ENCODE measurements around the gene ACTN2. TPM values are rescaled to one million over a fixed set of nuclear protein-coding genes. Genes with fewer than 3 reads are reported as not detected.

The ACTN2 gene
- total RNA-seq, 1 donor from 2014 or later, result not detected

GRCh38 chr1:236689713-236690569 lies 3.6 kb downstream of the ACTN2 start:
- no peak for ATAC-seq

GRCh38 chr1:236691348-236691747 lies 5.0 kb downstream of the ACTN2 start:
- ATAC-seq (no peak), DNase-seq (ENCODE audit: low spot score) (no peak)

More at GRCh38 chr1:236689713-236690569, 3.6 kb downstream of the ACTN2 start:
- no peak for DNase-seq (ENCODE audit: low spot score)

- ATAC-seq (no peak), DNase-seq (ENCODE audit: low spot score) (no peak)
These were observed 5.8 kb downstream of the ACTN2 start for GRCh38 chr1:236692128-236692527.

- ATAC-seq (no peak), DNase-seq (ENCODE audit: low spot score) (no peak)
These were observed 6.4 kb downstream of the ACTN2 start for GRCh38 chr1:236692742-236693141.

- DNase-seq (ENCODE audit: low spot score) (no peak), ATAC-seq (no peak)
These were observed 13.1 kb downstream of the ACTN2 start for GRCh38 chr1:236699366-236699765.

GRCh38 chr1:236700903-236701302 lies 14.6 kb downstream of the ACTN2 start:
- ATAC-seq, result no peak

GRCh38 chr1:236701782-236702181 lies 15.5 kb downstream of the ACTN2 start:
- ATAC-seq (no peak), DNase-seq (ENCODE audit: low spot score) (no peak)

More at GRCh38 chr1:236700903-236701302, 14.6 kb downstream of the ACTN2 start:
- no peak for DNase-seq (ENCODE audit: low spot score)

GRCh38 chr1:236702791-236703394 lies 16.6 kb downstream of the ACTN2 start:
- no peak for ATAC-seq
- no peak for DNase-seq (ENCODE audit: low spot score)

- ATAC-seq (no peak), DNase-seq (ENCODE audit: low spot score) (no peak)
These were observed 19.5 kb downstream of the ACTN2 start for GRCh38 chr1:236705771-236706170.

GRCh38 chr1:236706183-236706582 lies 19.9 kb downstream of the ACTN2 start:
- no peak for ATAC-seq
- no peak for DNase-seq (ENCODE audit: low spot score)

- no peak for DNase-seq (ENCODE audit: low spot score)
- no peak for ATAC-seq
These were observed 24.1 kb downstream of the ACTN2 start for GRCh38 chr1:236710328-236710892.

GRCh38 chr1:236716160-236716559 lies 29.9 kb downstream of the ACTN2 start:
- ATAC-seq, result no peak
- DNase-seq (ENCODE audit: low spot score), result no peak

GRCh38 chr1:236717811-236718210 lies 31.5 kb downstream of the ACTN2 start:
- ATAC-seq (no peak), DNase-seq (ENCODE audit: low spot score) (no peak)

GRCh38 chr1:236718328-236718727 lies 32.0 kb downstream of the ACTN2 start:
- DNase-seq (ENCODE audit: low spot score) (no peak), ATAC-seq (no peak)

GRCh38 chr1:236720206-236720605 lies 33.9 kb downstream of the ACTN2 start:
- DNase-seq (ENCODE audit: low spot score), result no peak
- no peak for ATAC-seq

GRCh38 chr1:236720611-236721010 lies 34.3 kb downstream of the ACTN2 start:
- no peak for DNase-seq (ENCODE audit: low spot score)
- ATAC-seq, result no peak

- DNase-seq (ENCODE audit: low spot score), result no peak
- no peak for ATAC-seq
These were observed 37.8 kb downstream of the ACTN2 start for GRCh38 chr1:236724049-236724448.

GRCh38 chr1:236724506-236724905 lies 38.2 kb downstream of the ACTN2 start:
- DNase-seq (ENCODE audit: low spot score) (no peak), ATAC-seq (no peak)

- DNase-seq (ENCODE audit: low spot score) (no peak), ATAC-seq (no peak)
These were observed 39.4 kb downstream of the ACTN2 start for GRCh38 chr1:236725668-236726067.

- ATAC-seq, result no peak
- DNase-seq (ENCODE audit: low spot score), result no peak
These were observed 41.2 kb downstream of the ACTN2 start for GRCh38 chr1:236727521-236727920.

GRCh38 chr1:236728752-236729151 lies 42.5 kb downstream of the ACTN2 start:
- DNase-seq (ENCODE audit: low spot score) (no peak), ATAC-seq (no peak)

GRCh38 chr1:236733653-236734052 lies 47.4 kb downstream of the ACTN2 start:
- no peak for ATAC-seq
- DNase-seq (ENCODE audit: low spot score), result no peak
